ENCODE measurements around the gene MPV17L2.

Gene MPV17L2

GRCh38 chr19:18192673-18193387 is at the start of gene MPV17L2:
Gene MPV17L2 (plus strand): TSS chr19:18193218. CDS start chr19:18193282, 64 bp downstream.
- no peak for TF ChIP-seq CTCF (IDR thresholded peaks at IDR 0.05)

- TF ChIP-seq CTCF (IDR thresholded peaks at IDR 0.05) = no peak
Observed at GRCh38 chr19:18143902-18144301, 49.1 kb upstream of the MPV17L2 start.

GRCh38 chr19:18144361-18144760 is 48.7 kb upstream of the MPV17L2 start:
- TF ChIP-seq CTCF (IDR thresholded peaks at IDR 0.05) = no peak

- TF ChIP-seq CTCF (IDR thresholded peaks at IDR 0.05) = no peak
Observed at GRCh38 chr19:18144906-18145305, 48.1 kb upstream of the MPV17L2 start.

GRCh38 chr19:18145391-18145999 is 47.5 kb upstream of the MPV17L2 start:
- TF ChIP-seq CTCF (IDR thresholded peaks at IDR 0.05) = no peak

- TF ChIP-seq CTCF (IDR thresholded peaks at IDR 0.05) = no peak
Observed at GRCh38 chr19:18147396-18147795, 45.6 kb upstream of the MPV17L2 start.

GRCh38 chr19:18149596-18149975 is 43.4 kb upstream of the MPV17L2 start:
- no peak for TF ChIP-seq CTCF (IDR thresholded peaks at IDR 0.05)

All from LNCAP (cell line).